Measurements from ENCODE around the gene ABHD12B. TPM values are rescaled to one million over a fixed set of nuclear protein-coding genes. Genes with fewer than 3 reads are reported as not detected.

Gene ABHD12B, protein sequence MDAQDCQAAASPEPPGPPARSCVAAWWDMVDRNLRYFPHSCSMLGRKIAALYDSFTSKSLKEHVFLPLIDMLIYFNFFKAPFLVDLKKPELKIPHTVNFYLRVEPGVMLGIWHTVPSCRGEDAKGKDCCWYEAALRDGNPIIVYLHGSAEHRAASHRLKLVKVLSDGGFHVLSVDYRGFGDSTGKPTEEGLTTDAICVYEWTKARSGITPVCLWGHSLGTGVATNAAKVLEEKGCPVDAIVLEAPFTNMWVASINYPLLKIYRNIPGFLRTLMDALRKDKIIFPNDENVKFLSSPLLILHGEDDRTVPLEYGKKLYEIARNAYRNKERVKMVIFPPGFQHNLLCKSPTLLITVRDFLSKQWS
- 5.1 TPM for total RNA-seq (ENCODE audit: insufficient read depth, low replicate concordance)

DNA sequence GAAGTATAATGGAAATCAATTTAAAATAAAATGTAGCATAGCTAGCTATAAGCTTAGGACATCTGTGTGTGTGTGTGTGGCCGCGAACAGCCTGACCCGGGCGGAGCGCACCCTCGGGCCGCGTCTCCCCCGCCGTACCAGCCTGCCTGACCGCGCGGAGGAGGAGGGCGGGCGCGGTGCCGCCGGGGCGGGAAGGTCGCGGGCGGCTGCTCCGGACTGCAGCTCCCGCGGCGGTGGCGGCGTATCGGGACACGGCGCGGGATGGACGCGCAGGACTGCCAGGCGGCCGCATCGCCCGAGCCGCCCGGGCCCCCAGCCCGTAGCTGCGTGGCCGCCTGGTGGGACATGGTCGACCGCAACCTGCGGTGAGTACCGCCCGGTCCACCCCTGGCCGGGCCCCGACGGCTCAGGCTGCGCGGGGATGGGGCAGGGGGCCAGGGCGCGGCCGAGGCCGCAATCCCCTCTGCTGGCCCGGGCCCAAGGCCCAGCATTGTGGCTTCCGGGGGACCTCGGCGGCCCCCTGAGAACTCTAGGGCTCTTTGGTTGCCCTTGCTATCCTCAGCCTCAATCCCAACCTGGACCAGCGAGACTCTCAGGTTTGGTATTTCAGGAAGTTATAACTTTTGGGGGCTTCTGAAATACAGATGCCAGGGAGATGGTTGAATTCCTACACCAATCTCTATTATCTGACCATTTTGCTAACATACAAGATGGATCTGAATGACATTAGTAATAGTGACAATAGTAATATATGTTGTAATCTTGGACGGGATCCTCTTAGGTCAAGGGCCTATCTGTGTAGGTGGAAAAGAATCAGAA, at the start of gene ABHD12B:
Gene ABHD12B, plus strand, starts transcription at position 140 of the 819 bp plus-strand sequence. Its CDS starts 122 bp downstream, at position 262.
- no peak for DNase-seq (ENCODE audit: low spot score)

DNA sequence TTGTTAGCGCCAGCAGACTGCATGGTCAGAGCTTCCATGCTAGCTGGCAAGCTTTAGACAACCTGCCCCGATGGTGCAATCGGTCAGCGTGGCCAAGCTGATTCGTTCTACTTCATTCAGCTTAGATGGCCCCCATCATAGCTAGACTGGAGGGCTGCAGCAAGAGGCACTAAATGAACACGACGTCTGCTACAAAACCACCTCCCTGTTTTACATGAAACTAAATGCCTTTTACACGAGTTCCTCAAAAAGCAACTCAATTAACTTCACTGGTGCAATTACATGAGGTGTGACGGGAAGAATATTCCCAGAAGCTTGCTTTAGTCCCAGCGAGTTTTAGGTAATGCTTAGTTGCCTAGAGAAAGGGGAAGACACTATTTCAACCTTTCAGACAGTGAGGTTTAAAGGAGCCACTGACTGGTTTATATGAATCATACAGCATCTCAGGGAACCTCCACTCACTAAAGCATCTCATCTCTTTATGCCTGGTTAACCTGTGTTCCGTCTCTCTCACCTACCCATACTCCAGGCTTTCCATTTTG, 49.3 kb upstream of the ABHD12B start:
- DNase-seq (ENCODE audit: low spot score): no peak

DNA sequence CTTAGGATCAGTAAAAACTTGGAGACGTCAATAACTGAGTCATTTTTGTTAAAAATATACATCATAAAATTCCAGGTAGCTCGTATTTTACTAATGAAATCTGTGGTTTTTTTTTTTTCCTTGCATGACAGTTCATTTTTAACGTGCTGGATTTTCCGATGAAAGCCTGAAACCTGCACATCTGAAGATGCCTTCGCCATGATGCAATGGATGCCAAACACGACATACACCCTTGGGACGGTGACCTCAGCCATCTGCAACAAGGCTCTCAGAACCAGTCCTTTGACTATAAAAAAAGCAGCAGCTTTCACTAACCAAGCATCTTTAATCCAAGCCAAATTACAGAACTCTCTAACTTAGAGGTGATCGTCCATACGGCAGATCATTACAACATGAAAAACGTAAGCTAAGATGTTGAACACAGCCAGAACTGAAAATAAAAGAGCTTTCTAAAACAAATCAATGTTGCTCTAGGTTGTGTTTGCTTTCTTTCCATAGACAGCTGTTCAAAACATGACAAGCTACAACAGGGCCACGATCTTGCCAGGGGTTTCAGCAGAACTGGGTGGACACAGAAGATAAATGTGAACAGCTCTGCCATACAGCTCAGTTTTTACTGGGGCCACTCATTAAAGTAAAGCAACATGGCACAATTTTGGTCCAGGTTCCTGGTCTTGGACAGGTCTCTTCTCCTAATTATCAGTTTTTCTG, 48.6 kb upstream of the ABHD12B start:
- no peak for DNase-seq (ENCODE audit: low spot score)

DNA sequence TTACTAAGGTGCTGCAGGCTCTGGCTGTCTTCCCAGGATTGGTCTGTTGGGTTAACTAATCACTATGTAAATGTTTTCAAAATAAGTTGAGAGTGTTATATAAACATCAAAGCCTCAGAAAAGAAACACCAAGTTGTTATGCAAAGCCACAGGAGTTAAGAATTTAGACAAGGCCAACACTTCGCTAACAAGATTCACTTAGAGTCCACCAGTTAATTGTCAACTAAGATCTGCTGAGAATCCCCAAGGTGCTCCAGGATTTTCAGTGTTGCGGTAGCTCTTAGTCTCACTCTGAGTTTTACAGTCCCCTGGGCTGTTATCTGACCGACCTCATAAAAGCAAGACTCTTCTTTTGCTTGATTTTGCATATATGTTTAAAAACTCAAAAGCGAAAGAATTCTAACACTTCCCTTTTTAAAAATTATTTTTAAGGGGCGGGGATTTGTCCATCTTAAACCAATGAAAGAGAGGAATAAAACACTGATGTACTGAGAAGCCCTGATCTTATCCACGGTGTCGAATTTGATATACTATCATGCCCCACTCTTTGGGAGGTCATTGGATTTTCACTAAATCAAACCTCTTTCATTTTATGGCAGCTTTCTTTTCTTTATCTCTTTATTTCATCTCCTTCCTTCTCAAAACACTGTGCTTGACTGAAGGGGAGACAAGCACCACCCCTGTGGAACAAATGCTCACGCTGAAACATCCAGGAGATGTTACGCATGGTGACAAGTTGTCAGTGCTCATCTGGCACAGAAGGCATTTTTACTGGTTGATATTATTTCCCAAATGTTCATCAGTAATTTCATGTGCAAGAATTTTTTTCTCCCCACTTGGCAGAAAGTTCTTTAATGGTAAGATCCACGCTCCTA, 47.9 kb upstream of the ABHD12B start:
- no peak for DNase-seq (ENCODE audit: low spot score)

DNA sequence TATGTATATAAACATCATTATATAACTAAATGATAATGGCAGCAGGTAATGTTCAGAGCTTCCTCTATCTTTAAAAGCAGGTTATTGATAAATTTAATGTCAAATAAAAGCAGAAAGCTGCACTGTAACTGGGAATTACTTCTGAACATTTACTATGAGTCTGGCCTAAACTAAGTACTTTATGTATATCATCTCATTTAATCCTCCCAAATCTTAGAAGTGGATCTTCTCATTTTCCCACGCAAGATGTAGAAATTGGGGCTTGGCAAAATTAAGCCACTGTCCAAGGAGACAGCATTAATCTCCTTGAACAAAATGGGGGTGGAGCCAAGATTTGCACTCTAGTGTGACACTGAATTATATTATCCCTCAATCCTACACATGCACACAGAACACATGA, 46.5 kb upstream of the ABHD12B start:
- no peak for DNase-seq (ENCODE audit: low spot score)

DNA sequence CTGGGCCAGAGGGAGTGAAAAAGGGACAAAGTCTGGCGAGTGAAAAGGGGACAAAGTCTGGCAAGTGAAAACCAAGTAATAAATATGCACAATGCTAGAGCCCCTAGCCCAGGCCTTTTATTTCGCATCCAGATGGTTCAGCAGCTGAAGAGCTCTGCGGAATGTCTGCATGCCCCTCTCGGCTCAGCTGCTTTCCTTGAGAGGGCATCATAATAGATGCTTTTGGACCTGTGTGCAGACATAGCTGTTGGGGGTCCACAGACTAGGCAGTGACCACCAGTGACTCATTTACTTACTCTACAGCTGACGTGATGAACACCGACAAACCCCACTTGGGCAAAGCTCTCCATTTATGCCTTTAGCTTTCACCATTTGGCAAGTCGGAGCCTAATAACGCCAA, 45.2 kb upstream of the ABHD12B start:
- no peak for DNase-seq (ENCODE audit: low spot score)

DNA sequence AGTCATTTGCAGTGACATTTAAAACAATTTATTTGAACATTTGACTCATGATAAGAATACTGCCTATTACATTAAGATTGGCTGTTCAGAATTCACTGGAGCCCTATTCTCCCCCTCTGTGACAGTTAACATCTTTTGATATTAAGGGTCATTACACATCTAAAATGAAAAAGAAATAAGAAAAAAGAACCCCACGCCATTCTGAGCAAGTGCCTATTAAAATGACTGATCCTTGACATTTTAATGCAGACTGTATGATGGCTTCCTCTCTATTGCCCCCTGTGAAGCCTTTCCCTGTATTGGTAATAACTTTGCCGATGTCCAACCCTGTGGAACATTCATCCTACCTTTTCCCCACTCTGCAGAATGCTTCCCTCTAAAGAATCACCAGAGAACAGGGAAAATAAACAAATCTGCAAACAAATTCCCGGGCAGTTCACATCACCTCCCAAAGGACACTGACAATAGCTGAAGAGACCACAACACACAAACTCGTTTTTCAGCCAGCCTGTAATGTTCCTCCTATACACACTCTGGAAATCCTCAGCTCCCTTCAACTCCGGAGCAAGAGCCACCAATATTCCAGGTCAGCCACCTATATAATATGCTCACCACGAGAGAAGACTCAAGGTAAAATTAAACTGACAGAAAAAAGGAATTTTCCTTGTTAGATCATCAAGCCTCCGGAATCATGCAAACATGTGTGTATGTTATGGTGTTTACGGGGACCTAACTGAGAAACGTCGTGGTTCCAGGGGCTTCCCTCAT, 42.9 kb upstream of the ABHD12B start:
- no peak for DNase-seq (ENCODE audit: low spot score)

DNA sequence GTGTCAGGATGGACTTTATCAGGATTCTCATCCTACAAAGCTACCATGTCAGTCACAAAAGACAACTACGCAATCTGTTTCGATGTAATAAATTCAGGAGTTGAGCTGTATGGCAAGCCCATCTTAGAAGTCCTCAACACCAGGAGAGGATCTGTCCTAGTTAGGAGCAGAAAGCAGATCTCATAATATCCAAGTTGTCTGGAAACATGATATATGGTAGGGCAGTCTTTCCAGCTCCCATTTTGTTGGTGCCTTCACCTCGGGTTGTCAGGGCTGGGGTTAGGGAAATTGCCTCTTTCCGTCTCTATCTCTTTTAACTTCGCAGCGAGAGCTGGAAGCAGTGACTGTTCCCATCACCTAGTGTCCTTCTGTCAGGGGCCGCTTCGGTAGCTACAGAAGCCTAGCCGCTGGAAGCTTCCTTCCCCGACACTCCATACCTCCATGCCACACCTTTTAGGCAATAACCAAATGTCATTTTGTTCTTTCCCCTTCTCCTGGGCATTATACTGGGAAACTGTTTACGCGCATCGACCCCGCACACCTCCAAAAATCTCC, 42.3 kb upstream of the ABHD12B start:
- peak; percentile 18 for DNase-seq (ENCODE audit: low spot score)

DNA sequence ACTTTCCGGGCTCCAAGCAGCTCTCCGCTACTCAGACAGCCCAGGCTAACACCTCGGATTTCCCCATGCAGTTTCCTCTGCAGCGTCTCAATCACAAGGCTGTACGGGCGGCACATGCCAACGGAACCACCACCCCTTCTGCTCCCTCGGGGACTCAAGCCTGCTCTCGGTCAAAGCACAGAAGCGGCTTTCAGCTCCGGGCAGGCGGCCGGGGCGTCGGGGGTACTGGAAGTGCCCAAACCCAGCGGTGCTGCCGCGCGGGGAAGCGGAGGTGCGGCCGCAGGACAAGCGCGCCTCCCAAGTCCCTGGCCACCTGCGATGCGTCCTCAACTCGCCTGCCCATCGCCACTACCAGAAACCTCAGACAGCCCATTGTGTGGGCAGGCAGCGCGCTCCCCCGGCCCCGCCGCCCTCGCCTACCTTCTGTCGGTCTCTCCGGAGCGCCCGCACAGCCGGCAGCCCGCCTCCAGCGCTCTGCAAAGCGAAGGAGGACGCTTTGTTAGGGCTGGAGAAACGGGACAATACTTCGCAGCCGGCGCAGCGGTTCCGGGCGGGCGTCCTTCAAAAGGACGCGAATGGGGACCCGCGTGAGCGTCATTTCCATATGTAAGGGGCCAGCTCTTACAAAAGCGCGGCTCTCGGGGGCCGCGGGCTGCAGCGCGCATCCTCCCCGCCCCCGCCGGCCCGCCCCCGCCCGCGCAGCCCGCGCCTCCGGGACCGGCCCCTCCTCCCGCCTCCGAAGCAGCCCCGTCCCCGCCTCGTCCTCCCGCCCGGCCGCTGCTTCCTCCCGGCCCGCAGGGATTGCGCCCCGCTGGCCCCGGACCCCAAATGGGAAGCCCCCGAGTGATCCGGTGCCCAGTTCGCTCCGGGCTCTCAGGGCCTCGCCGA, 41.6 kb upstream of the ABHD12B start:
- DNase-seq (ENCODE audit: low spot score): peak; percentile 56

DNA sequence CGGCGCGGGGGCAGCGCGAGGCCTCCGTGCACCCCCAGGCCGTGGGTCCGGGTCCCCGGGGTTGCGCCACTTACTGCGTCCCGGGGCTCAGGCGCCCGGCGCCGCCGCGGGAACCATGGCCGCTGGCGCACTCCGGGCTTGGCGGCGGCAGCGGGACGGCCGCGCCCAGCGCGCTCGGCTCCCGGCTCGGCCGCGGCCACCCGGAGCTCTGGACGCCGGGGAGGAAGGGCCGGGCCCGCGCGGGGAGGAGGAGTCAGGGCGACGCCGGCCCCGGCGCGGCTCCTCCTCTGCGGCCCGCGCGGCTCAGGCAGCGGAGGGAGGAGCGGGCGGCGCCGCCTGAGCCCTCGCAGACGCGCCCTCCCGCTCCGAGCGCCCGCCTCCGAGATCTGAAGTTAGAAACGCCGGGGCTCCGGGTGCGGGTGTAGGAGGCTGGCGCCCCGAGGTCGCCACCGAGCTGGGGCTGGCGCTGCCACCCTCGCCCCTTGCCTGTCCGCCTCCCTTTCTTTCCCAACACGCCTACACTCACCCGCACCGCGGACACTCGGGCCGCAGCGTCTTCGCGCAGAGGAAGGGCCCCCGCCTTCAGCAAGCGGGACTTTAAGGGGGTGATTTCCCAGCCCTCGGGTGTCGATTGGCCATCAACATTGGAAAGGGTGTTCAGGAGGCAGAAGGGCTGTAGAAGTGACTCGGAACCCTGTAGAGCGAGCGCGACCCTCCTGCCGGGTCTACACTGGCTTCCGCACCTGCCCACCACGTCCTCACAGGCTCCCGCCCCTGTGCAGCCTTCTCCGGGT, 40.7 kb upstream of the ABHD12B start, which contains the start of gene NIN:
Gene NIN, minus strand, starts transcription at position 231 of the 794 bp plus-strand sequence. CDS start 9,106 bp downstream, outside the sequence.
- peak; percentile 91 for DNase-seq (ENCODE audit: low spot score)

DNA sequence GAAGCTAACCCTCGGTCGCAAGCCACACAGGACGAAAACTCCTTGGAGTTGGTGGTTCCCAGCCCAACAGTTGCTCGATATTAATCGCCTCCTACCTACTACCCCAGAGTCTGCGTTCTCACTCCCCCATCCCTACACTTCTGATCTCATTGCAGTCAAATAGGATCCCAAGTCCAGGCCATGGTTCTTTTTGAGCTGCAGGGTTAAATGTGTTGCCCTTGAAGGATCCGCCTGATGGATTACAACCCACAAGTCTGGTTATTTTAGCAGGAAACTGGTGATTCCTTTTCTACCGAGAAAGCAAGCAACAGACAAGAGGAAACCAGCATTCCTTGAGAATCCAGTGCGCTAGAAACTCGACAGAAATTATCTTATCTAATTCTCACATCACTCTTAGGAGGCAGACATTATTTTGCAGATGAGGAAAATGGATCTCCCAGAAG, 40.1 kb upstream of the ABHD12B start:
- DNase-seq (ENCODE audit: low spot score): peak; percentile 48

DNA sequence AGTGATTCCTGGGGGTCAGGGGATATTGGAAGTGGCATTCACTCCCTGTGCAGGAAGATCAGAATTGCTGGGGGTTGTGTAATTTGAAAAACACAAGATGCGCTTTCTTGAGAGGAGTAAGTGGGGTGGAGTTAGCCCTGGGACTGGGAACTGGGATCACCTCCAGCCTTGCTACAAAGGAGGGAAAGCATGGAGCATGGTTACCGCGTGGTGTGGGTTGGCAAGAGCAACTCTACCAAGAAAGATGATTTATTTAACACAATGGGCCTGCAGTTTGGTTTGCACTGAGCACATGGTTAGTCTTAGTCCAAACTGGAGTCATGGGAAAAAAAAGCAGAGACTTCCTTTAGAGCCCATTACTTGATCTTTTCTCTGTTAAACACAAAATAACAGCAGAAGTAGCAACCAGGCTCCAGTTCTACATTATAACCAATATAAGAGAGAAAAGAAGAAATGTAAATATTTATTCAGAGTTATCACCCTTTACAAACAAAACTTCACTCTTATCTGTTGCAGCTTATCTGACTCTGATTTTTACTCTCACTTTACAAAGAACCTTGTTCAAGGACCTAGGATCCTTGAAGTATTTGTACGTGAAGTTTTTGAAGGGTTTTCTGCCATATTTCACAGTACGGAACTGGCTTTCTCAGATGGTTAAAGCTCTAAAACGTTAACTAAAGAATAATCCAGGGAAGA, 38.8 kb upstream of the ABHD12B start:
- no peak for DNase-seq (ENCODE audit: low spot score)

DNA sequence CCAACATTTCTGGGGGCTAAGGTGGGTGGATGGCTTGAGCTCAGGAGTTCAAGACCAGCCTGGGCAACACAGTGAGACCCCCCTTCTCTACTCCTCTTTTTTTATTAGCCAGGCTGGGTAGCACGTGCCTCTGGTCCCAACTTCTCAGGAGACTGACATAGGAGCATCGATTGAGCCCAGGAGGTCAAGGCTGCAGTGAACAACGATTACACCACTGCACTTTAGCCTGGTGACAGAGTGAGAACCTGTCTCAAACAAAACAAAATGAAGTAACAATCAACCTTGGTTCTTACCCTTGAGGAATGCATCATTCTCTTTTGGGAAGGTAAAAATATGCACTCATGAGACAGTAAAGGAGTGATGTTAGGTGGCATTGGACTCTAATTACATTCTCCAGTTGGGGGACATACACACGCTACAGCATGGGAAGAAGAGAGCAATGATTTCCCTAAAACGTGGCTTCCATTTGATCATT, 37.0 kb upstream of the ABHD12B start:
- DNase-seq (ENCODE audit: low spot score): no peak

DNA sequence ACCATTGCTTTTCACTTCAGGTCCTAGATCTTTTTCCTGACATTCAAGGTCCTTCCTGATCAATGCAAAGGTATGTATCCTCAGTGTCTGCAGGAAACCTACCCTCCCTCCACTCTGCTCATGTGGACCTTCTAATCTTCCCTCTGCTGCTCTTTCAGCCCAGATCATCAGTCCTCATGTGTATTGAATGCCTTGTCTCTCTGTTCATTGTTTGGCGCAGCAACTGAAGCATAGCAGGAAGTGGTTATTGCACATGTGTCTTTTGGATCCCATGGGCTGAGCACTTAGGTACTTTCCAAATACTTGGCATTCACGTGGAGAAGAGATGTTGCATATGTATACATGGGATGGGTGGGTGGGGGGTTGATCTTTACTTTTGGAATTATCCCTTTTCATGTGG, 36.6 kb upstream of the ABHD12B start:
- DNase-seq (ENCODE audit: low spot score): no peak

DNA sequence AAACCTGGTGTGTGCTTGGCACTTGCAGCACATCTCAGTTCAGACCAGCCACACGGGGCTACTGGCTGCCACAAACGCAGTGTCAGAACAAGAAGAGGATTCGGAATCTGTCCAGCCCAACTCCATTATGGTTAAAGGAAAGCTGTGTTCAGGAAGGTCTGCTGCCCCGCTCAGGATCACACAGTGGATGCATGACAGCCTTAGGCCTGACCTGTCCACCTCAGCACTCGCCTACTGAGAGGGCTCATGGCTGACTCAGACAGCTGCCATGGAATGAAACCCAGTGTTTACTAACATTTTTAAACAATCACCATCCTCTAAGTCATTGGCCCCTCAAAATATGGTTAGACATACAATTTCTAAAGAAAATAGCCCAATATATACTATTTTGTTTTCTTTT, 35.3 kb upstream of the ABHD12B start:
- DNase-seq (ENCODE audit: low spot score): no peak

DNA sequence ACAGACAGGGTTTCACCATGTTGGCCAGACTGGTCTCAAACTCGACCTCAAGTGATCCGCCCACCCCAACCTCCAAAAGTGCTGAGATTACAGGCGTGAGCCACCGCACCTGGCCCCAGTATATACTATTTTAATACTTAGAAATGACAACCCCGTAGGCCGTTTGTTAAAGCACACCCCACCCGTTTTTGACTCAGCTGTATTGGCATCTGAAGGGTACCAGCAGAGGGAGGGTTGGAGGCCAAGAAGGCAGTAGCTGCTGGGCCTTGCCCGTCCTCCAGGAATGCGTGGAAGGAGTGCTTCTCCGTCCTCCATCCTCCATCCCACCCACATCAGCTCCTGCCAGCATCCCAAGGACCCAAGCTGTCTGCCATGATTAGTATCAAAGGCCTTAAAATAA, 34.6 kb upstream of the ABHD12B start:
- no peak for DNase-seq (ENCODE audit: low spot score)
